HG02763 (cell line): Measurements from ENCODE around the gene PCCB.
"Not testable (repeated sequence)": the region's sequence is repeated elsewhere in the genome, so short reads cannot be mapped to it uniquely, and the experiment has no call there.

Experiments
- ATAC-seq: cut with Tn5 transposase; IDR thresholded peaks from one replicate; pipeline ENCODE4 v1.9.1; 2021; ENCODE audit warnings: mild to moderate bottlenecking, moderate library complexity; ENCODE audit not compliant: unreplicated experiment

PCCB gene

GRCh38 chr3:136311261-136311660 lies 61.1 kb downstream of the PCCB start:
- ATAC-seq = no peak

DNA sequence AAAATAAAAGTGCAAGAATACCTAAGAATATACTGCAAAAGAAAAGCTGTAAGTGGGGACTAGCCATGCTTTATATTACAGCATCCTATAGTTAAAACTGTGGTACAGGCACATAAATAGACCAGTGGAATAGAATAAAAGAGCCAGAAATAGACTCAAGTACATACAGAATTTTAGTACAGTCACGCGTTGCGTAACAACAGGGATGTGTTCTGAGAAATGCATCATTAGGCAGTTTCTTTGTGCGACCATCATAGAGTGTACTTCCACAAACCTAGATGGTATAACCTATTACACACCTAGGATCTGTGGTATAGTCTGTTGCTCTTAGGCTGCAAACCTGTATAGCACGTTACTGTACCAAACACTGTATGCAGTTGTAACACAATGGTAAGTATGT lies 61.8 kb downstream of the PCCB start:
- ATAC-seq = no peak

- ATAC-seq = no peak
Measured at GRCh38 chr3:136326316-136326715, 76.2 kb downstream of the PCCB start.

GRCh38 chr3:136327671-136328070 lies 77.5 kb downstream of the PCCB start:
- no peak for ATAC-seq

GRCh38 chr3:136329593-136329992 lies 79.5 kb downstream of the PCCB start:
- ATAC-seq = no peak

GRCh38 chr3:136330900-136331299 lies 80.8 kb downstream of the PCCB start:
- no peak for ATAC-seq

GRCh38 chr3:136332302-136332701 lies 82.2 kb downstream of the PCCB start:
- no peak for ATAC-seq

GRCh38 chr3:136332776-136333175 lies 82.6 kb downstream of the PCCB start:
- ATAC-seq = no peak

- ATAC-seq = no peak
Measured at GRCh38 chr3:136334209-136334608, 84.1 kb downstream of the PCCB start.

DNA sequence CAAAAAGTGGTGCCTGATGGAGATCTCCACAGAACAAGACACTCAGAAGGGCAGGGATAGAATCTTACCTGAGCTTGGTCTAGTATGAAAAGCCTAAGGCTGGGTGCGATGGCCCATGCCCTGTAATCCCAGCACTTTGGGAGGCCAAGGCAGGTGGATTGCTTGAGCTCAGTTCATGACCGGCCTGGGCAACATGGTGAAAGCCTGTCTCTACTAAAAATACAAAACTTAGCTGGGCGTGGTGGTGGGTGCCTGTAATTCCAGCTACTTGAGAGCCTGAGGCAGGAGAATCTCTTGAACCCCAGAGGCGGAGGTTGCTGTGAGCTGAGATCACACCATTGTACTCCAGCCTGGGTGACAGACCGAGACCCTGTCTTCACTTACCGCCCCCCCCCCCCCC lies 84.6 kb downstream of the PCCB start:
- ATAC-seq = not testable (repeated sequence)

GRCh38 chr3:136336329-136337100 lies 86.4 kb downstream of the PCCB start:
- ATAC-seq = no peak

DNA sequence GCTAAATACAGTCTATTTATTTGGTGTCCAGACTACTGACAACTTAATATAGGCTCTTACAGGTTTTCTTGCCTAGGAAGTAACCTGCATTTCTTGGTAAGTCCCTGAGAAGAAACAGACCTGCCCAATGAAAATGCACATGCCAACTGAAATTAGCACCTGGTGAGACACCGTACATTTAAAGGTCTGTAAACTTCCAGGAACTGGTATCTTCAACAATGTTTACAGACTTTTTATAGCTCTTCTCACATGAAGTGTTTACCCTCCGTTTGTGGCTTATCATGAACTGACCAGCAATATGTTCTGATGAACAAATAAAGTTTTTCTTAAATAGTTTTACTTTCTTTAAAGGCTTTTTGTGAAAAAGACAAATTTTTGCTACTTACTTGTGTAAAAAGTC lies 93.3 kb downstream of the PCCB start:
- ATAC-seq = no peak

GRCh38 chr3:136343873-136344555 lies 93.9 kb downstream of the PCCB start:
- ATAC-seq = no peak

DNA sequence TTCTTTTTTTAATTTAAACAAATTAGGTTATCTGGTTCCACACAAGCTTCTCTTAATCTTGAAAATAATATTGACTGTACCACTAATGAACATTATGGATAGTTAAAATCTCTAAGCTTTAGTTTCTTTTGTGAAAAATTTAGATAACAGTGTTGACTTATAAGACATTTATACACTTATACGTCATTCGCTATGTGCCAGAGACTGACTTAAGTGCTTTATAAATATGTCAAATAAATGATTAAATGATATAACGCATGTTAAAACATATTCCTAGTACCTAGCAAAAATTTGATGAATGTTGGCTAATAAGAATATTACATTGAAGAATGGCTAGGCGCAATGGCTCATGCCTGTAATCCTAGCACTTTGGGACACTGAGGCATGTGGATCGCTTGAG lies 96.3 kb downstream of the PCCB start:
- ATAC-seq = no peak

DNA sequence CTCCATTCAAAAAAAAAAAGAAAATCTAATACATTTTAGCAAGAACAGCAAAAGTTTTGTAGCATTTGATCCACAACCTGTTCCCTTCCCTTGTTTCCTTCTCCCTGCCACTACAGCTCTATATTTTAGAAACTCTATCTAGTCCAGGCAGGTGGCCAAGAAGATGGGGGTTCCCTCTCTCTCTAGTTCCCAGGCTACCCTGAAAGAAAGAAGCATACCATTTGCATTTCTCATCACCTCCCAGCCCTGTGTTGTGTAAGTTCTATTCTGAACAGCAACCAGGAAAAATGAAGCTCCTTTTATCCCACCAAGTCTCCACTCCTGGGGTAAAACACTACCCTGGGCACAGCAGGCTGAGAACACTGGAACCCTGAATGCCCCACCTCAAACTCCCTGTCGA lies 100.0 kb downstream of the PCCB start:
- ATAC-seq = no peak

GRCh38 chr3:136350557-136350956 lies 100.4 kb downstream of the PCCB start:
- no peak for ATAC-seq

GRCh38 chr3:136351351-136351750 lies 101.2 kb downstream of the PCCB start:
- ATAC-seq = no peak

DNA sequence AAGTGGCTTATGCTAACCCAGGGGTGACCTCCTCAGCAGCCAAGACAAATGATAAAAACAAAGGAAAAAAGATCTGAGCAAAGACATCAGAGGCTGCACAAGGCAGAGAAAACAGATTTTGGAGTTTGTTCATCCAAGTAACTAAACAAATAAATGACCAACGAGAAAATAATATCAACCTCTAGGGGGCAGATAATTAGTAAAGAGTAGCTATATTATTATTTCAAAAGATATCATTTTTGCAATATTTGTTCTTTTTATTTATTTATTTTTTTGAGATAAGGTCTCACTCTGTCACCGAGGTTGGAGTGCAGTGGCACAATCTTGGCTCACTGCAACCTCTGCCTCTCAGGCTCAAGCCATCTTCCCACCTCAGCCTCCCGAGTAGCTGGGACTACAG lies 101.8 kb downstream of the PCCB start:
- no peak for ATAC-seq

GRCh38 chr3:136353461-136353860 lies 103.3 kb downstream of the PCCB start:
- no peak for ATAC-seq

DNA sequence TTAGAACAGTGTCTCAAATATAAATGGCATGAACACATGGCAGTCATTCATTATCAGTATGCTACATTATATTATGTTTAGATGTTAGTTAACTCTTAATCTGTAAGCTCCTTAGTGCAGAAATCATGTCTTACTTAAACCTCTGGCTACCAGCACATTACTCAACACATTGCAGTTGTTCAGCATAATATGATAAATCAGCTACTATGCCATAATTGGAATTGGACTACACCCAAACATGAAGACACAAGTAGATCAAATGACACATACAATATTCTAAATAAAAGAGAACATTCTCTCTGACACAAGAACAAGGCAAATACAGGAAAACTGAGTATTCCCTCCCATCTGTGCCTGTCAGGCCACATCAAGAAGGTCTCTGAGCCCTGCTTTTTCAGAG lies 116.1 kb downstream of the PCCB start:
- ATAC-seq = no peak

DNA sequence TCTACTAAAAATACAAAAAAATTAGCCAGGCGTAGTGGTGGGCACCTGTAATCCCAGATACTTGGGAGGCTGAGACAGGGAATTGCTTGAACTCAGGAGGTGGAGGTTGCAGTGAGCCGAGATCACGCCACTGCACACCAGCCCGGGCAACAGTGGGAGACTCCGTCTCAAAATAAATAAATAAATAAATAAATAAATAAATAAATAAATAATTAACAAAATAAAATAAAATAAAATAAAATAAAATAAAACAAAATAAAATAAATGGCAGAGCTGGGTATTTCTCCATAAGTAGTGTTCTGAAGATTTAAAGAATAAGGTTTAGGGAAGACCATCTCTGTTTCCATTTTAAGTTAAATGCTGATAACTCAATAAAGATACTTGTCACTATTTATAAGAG lies 125.7 kb downstream of the PCCB start:
- ATAC-seq = not testable (repeated sequence)

- no peak for ATAC-seq
Measured at GRCh38 chr3:136377508-136377907, 127.4 kb downstream of the PCCB start.

DNA sequence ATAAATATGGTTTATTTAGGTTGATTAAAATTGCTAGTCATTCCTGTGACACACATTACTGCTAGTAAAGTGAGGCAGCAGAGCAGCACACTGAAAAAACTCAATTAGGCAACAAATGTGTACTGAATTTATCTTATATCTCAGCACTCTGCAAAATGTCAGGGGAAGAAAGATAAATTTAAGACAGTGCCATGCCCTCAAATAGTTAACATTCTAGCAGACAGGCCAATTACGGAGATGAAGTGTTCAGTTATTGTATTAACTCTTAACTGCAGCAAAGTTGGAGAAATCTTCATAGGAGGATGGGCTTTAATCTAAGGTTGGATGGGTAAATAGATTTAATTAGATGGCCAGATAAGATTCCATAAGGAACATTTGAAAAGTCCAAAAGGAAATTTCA lies 127.9 kb downstream of the PCCB start:
- no peak for ATAC-seq
